Gastrocnemius medialis (tissue), 4 donors: ENCODE data around the gene MARCHF10.

Source experiments
- CTCF ChIP-seq, 5 experiments: fragments of 450-650 bp in 3 of 5; fragments of 200-600 bp in 2 of 5; sonication (generic) in 2 of 5; IDR thresholded peaks in 4 of 5; conservative IDR thresholded peaks in 1 of 5; 1 replicate in 4 of 5; 2 replicates in 1 of 5; pipeline ENCODE4 v1.5.1; 2016 to 2019; ENCODE audit warnings: antibody characterized with exemption in 5 of 5, mild to moderate bottlenecking in 3 of 5, moderate library complexity in 3 of 5
- POLR2A ChIP-seq, 2 donors: fragments of 450-650 bp; IDR thresholded peaks; one replicate each; pipeline ENCODE4 v1.6.1; 2017; ENCODE audit warnings: antibody characterized with exemption in 2 of 2, mild to moderate bottlenecking in 2 of 2, moderate library complexity in 2 of 2

- no peak for TF ChIP-seq CTCF (IDR thresholded peaks at IDR 0.05 in 4 of 5, conservative IDR thresholded peaks at IDR 0.05 in 1 of 5)
- TF ChIP-seq POLR2A (IDR thresholded peaks at IDR 0.05) = no peak
These were observed 47.0 kb upstream of the MARCHF10 start for GRCh38 chr17:62855156-62855555.
